ENCODE data around the gene MRPL21.
"Not testable (repeated sequence)": the region's sequence is repeated elsewhere in the genome, so short reads cannot be mapped to it uniquely, and the experiment has no call there.

The MRPL21 gene

DNA sequence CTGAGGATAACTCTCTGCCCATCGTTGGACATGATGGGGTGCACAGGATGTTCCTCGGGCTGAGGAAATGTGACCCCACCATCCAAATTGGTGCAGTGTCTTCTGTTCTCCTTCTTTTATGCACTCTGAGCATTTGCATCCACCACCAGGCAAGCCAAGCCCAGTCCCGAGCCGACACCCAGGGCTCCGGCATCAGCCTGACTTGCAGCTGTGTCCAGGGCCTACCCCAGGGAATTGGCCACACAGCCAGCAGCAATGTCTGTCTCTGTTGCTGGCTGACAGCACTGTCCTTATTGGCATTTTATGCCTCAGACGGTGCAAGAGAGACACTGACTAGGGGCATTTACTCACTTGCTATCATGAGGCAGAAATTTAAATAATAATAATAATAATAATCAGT, 36.6 kb downstream of the MRPL21 start:
- TF ChIP-seq, protein P1, sequence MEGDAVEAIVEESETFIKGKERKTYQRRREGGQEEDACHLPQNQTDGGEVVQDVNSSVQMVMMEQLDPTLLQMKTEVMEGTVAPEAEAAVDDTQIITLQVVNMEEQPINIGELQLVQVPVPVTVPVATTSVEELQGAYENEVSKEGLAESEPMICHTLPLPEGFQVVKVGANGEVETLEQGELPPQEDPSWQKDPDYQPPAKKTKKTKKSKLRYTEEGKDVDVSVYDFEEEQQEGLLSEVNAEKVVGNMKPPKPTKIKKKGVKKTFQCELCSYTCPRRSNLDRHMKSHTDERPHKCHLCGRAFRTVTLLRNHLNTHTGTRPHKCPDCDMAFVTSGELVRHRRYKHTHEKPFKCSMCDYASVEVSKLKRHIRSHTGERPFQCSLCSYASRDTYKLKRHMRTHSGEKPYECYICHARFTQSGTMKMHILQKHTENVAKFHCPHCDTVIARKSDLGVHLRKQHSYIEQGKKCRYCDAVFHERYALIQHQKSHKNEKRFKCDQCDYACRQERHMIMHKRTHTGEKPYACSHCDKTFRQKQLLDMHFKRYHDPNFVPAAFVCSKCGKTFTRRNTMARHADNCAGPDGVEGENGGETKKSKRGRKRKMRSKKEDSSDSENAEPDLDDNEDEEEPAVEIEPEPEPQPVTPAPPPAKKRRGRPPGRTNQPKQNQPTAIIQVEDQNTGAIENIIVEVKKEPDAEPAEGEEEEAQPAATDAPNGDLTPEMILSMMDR (IDR thresholded peaks at IDR 0.05), result no peak
- no peak overlapping the region for H3K4me3 ChIP-seq
- no peak for DNase-seq (ENCODE audit: low spot score)

DNA sequence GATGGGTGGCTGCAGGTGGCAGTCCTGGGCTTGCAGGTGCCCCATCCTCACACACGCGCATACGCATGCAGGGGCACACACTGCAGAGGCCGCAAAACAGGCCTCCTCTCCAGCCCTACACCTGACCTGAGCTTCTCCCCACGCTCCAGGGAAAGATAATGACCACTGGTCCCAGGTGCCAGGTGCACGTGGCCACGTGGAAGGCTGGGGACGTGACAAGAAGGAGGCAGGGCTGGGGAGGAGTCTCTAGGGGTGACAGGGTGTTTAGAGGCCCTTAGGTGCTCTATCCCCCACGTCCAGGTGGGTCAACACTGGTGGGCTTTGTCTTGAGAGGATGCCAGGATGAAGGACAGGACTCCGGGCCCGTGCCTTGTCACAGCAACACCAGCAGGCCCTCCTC, 38.4 kb downstream of the MRPL21 start:
- no peak for DNase-seq (ENCODE audit: low spot score)
- no peak overlapping the region for H3K4me3 ChIP-seq
- TF ChIP-seq, protein P1 (IDR thresholded peaks at IDR 0.05), result no peak
- no peak overlapping the region for H3K27ac ChIP-seq

More for the DNA sequence above, 36.6 kb downstream of the MRPL21 start:
- peak overlapping the region in 1 of 2 donors; percentile 27 for H3K27ac ChIP-seq

DNA sequence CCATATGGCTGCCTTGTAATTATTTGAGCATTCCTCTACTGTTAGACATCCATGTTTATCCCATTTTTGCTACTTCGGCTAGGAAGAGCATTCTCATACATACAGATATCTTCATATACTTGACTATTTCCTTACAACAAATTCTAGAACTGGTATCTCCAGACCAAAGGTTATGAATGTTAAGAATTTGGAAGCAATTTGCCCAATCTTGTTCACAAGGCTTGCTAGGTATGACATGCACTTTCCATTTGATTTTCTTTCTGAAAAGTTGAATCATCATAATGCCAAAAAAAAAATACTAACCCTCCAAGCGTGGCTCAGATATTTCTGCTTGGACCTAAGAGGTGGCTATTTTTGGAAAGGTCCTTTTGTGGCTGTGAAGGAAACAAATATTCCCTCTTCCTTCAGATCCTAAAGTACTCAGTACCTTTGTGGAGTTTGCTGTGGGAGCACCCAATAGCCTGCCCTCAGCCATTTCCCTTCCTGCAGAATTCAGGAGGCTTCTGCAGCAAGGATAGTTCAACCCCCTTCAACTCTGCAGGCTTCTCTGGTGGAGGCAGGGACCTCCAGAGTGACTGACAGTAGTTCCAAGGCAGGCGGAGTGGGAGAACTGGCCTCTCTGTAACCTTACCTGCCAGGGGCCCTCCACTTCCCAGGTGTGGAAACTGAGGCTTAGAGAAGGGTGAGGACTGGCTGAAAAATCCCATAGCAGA, 39.9 kb downstream of the MRPL21 start:
- H3K4me3 ChIP-seq, result no peak overlapping the region

DNA sequence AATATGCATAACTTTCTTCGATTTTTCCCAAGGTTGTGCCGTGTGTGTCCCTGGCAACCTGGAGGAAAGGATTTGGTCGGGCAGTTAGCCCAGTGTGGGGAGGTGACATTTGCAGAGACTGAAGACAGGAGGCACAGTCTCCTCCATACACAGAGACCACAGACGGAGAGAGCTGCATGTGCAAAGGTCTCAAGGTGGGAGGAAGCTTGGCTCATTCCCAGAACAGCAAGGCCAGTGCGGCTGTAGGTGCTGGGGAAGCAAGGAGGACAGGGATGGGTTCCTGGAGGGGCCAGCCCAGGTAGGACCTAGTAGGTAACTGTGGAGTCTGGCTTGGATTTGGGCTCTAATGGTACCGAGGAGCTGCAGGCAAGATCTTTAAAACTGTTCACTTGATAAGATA, 41.2 kb downstream of the MRPL21 start:
- no peak for DNase-seq (ENCODE audit: low spot score)
- Histone ChIP-seq H3K4me3 (no peak overlapping the region), H3K27ac (no peak overlapping the region)
- TF ChIP-seq, protein P1 (IDR thresholded peaks at IDR 0.05), result no peak

More for the DNA sequence above, 39.9 kb downstream of the MRPL21 start:
- no peak for DNase-seq (ENCODE audit: low spot score)
- H3K27ac ChIP-seq, result peak overlapping the region in 1 of 2 donors; percentile 26
- TF ChIP-seq, protein P1 (IDR thresholded peaks at IDR 0.05), result no peak

DNA sequence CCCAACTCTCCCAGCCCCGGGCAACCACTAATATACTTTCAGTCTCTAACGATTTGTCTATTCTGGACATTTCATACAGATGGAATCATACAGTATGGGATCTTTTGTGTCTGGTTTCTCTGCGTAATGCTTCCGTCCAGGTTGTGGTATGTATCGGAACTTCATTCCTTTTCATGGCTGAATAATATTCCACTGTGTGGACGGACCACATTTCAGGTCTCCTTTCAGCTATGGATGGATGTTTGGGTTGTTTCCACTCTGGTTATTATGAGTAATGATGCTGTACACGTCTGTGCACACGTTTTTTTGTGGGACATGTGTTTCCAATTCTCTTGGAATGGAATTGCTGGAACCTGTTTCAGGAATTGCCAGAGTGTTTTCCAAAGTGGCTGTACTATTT, 44.5 kb downstream of the MRPL21 start:
- Histone ChIP-seq H3K4me3 (no peak overlapping the region), H3K27ac (no peak overlapping the region)
- TF ChIP-seq, protein P1 (IDR thresholded peaks at IDR 0.05), result no peak
- DNase-seq (ENCODE audit: low spot score), result no peak

DNA sequence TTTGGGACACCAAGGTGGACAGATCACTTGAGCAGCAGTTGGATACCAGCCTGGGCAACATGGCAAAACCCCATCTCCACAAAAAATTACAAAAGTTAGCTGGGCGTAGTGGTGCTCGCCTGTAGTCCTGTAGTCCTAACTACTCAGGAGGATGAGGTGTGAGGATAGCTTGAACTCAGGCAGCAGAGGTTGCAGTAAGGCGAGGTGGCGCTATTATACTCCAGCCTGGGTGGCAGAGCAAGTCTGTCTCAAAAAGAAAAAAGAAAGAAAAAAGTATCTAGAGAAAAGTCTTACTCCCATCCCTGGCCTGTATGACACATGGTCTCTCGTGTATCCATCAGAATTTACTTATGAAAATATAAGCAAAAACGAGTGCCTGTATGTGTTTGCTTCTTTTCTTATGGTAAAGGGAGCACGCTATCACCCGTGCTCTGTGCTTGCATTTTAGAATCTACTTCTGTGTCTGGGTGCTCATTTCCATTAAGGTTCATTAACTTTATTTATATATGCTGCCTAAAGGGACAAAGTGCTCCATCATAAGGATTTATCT, 46.5 kb downstream of the MRPL21 start:
- TF ChIP-seq, protein P1 (IDR thresholded peaks at IDR 0.05), result no peak
- no peak for DNase-seq (ENCODE audit: low spot score)
- Histone ChIP-seq H3K27ac (no peak overlapping the region), H3K4me3 (no peak overlapping the region)

DNA sequence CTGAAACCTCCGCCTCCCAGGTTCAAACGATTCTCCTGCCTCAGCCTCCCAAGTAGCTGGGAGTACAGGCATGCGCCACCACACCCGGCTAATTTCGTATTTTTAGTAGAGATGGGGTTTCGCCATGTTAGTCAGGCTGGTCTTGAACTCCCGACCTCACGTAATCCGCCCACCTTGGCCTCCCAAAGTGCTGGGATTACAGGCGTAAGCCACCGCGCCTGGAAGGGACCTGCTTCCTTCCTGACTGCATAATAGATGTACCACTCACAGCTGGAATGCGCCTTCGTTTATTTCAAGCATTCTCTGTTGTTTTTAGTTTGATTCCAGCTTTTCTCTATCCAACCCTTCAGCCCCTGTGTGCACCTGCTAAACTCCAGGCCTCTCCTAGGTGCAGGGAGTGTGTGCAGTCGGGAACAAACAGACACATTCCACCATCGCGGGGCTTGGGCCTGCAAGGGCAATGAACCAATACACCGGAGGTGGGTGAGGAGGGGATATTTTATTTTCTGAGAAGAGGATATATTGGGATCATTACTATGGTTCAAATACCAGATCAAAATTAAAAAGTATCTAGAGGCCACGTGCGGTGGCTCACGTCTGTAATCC, 47.1 kb downstream of the MRPL21 start:
- not testable (repeated sequence) for H3K27ac ChIP-seq

More for the DNA sequence above, 47.1 kb downstream of the MRPL21 start:
- H3K4me3 ChIP-seq; DNase-seq (ENCODE audit: low spot score): not testable (repeated sequence)

Measured in coronary artery (tissue), 2 donors.